Glutamatergic neuron (in vitro differentiated cells): ENCODE results near the gene EMC1. TPM values are rescaled to one million over a fixed set of nuclear protein-coding genes. Genes with fewer than 3 reads are reported as not detected.
"Not testable (repeated sequence)": the region's sequence is repeated elsewhere in the genome, so short reads cannot be mapped to it uniquely, and the experiment has no call there.

ENCODE experiments used
- DNase-seq: peaks from one replicate; pipeline ENCODE4 v3.0.0; 2022
- H3K27ac Mint-ChIP-seq: one replicate; pipeline ENCODE4 v1.8.0; 2020; ENCODE audit warnings: mild to moderate bottlenecking, mixed read lengths, inconsistent platforms; ENCODE audit not compliant: unreplicated experiment
- H3K27me3 Mint-ChIP-seq: one replicate; pipeline ENCODE4 v1.8.0; 2020; ENCODE audit warnings: mild to moderate bottlenecking, moderate library complexity, mixed read lengths, inconsistent platforms; ENCODE audit not compliant: unreplicated experiment
- H3K36me3 Mint-ChIP-seq: one replicate; pipeline ENCODE4 v1.8.0; 2020; ENCODE audit warnings: mild to moderate bottlenecking, mixed read lengths, inconsistent platforms; ENCODE audit not compliant: unreplicated experiment
- H3K4me1 Mint-ChIP-seq: one replicate; pipeline ENCODE4 v1.8.0; 2020; ENCODE audit warnings: mild to moderate bottlenecking, low read depth, mixed read lengths, inconsistent platforms; ENCODE audit not compliant: unreplicated experiment
- H3K4me3 Mint-ChIP-seq: one replicate; pipeline ENCODE4 v1.8.0; 2020; ENCODE audit warnings: mild to moderate bottlenecking, mixed read lengths, inconsistent platforms; ENCODE audit not compliant: unreplicated experiment
- H3K9me3 Mint-ChIP-seq: one replicate; pipeline ENCODE4 v1.8.0; 2020; ENCODE audit warnings: mild to moderate bottlenecking, moderate library complexity, mixed read lengths, inconsistent platforms; ENCODE audit not compliant: unreplicated experiment
- total RNA-seq: library from RNA; stranded (reverse); fragmentation: NEBNext Ultra II Directional; extraction: Animal tissue kit (Norgen Biotek cat#: 25700); gene quantifications from one replicate; pipeline ENCODE4 v1.2.1, GENCODE V29; 2021; ENCODE audit not compliant: unreplicated experiment
- TF ChIP-seq, protein P1 (sequence below): fragments of 200-600 bp; sonication (generic); IDR thresholded peaks from one replicate; pipeline ENCODE4 v1.5.0; 2021; ENCODE audit not compliant: partially characterized antibody, unreplicated experiment

Gene EMC1
- total RNA-seq, 1 donor from 2014 or later = 98.9 TPM

DNA sequence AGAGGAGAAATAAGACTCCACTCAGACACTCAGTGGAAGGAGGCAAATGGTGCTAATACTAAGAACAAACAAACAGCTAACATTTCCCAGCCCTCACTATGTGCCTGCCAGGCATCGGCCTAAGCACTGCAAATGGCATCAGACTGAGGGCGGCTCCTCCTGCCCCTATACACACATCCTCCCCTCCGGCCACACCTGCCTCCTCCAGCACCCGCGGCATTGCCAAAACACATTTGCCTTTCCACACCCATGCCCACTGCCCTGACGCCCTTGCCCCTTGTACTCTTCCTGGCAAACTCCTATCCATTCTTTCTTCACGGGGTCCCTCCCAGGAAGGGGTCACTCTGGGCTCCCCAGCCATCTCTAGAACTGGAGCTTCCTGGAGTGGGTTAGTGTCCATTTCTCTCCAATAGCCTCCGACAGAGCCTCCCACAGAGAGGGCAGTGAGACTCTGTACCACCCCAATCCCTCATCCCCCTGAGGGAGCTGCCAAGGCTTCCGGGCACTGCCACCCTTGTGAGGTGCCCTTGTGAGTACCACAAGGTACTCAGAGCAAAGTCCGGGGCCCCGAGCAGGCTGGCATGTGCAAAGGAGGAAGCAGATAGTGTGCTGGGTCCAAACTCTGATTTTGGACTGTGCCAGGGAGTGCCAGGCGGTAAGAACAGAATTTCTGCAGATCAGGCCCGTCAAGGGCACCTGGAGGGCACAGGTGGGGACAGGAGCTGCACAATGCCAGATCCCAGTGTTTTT, 36.3 kb upstream of the EMC1 start:
- H3K9me3 Mint-ChIP-seq = peaks cover 5% of the 10 kb centered on the region
- TF ChIP-seq, protein P1, sequence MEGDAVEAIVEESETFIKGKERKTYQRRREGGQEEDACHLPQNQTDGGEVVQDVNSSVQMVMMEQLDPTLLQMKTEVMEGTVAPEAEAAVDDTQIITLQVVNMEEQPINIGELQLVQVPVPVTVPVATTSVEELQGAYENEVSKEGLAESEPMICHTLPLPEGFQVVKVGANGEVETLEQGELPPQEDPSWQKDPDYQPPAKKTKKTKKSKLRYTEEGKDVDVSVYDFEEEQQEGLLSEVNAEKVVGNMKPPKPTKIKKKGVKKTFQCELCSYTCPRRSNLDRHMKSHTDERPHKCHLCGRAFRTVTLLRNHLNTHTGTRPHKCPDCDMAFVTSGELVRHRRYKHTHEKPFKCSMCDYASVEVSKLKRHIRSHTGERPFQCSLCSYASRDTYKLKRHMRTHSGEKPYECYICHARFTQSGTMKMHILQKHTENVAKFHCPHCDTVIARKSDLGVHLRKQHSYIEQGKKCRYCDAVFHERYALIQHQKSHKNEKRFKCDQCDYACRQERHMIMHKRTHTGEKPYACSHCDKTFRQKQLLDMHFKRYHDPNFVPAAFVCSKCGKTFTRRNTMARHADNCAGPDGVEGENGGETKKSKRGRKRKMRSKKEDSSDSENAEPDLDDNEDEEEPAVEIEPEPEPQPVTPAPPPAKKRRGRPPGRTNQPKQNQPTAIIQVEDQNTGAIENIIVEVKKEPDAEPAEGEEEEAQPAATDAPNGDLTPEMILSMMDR = no peak
- H3K4me3 Mint-ChIP-seq = peak overlapping the region; percentile 28
- H3K4me1 Mint-ChIP-seq = no peaks in the 10 kb centered on the region
- no peak for DNase-seq
- H3K27me3 Mint-ChIP-seq = peaks cover 16% of the 10 kb centered on the region
- peaks cover 18% of the 10 kb centered on the region for H3K36me3 Mint-ChIP-seq
- H3K27ac Mint-ChIP-seq = no peak overlapping the region

DNA sequence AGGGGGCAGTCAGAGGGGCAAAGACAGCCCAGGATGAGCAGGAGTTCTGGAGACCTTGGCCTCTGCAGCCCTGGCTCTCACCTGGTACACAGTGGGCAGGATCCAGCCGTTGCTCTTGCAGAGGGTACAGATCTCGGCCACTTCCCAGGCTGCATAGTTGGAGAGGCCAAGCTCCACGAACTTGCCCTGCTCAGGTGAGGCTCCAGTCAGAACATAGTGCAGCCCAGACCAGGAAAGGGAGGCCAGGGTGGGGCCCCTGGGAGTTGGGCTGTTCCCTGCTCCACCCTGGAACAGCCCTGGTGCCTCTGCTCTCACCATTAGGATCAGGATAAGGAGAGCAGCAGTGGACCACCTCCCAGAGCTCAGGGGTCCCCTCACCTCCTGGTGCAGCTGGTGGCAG, 34.5 kb upstream of the EMC1 start:
- not testable (repeated sequence) for H3K36me3 Mint-ChIP-seq, H3K27ac Mint-ChIP-seq, DNase-seq, H3K4me3 Mint-ChIP-seq, H3K4me1 Mint-ChIP-seq, H3K9me3 Mint-ChIP-seq
- H3K27me3 Mint-ChIP-seq = peaks cover 16% of the 10 kb centered on the region

DNA sequence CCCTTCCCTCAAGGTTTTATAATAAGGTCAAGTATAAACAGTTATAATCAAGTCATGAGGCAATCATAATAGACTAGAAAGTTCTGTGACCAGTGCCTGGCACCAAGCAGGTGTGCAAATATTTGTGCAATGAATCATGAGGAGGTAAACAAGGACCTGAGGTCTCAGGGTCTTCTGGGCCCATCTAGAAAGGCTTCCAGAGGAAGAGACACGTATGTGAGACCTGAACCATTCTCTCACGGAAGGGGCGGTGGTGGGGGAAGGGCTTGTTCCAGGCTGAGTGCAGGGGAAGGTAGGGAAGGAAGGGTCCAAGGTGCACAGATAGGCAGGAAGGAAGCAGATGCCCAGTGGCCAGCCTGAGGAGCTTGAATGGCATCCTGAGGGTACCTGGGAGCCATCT, 34.0 kb upstream of the EMC1 start:
- H3K9me3 Mint-ChIP-seq, H3K36me3 Mint-ChIP-seq, H3K27ac Mint-ChIP-seq, DNase-seq, H3K4me3 Mint-ChIP-seq, H3K4me1 Mint-ChIP-seq: not testable (repeated sequence)
- peaks cover 16% of the 10 kb centered on the region for H3K27me3 Mint-ChIP-seq

DNA sequence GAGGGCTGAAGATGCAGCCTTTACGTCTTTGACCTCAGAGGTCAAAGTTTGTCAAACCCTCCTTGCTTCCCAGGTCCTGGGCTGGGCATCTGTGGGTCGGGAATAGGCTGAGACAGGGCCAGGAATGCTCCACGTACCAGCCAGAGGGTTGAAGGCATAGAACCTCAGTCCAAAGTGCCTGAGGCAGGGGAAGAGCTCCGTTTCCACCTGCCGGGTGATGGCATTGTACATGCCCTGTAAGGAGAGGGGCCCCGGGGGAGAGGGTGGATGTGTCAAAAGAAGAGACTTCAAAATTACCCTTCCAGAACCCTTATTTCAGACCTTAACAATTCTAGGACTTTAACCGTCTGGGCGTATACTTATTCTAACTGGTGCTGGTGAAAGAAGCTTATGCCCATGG, 33.6 kb upstream of the EMC1 start:
- Mint-ChIP-seq H3K27ac (no peak overlapping the region), H3K9me3 (peaks cover 5% of the 10 kb centered on the region), H3K27me3 (peaks cover 16% of the 10 kb centered on the region), H3K4me1 (no peaks in the 10 kb centered on the region), H3K36me3 (peaks cover 6% of the 10 kb centered on the region), H3K4me3 (no peak overlapping the region)
- TF ChIP-seq, protein P1 = no peak
- no peak for DNase-seq

DNA sequence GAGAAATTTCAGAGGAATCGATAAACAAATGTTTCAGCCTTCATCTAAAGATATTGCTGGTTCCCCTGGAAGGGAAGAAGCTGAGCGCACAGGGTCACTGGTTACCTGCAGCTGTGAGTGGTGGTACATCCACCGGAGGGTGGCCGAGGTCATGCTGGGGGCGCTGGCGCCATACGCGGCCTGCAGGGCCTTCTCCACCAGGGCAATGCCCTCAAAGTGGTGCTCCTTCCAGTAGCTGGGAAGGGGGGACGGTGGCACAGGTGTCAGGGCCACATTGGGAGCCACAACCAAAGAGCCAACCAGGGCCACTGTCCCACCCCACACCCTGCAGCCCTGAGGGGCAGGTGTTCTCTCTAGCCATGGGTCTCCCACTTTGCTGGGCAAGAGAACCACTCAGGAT, 32.6 kb upstream of the EMC1 start:
- Mint-ChIP-seq H3K27me3 (peaks cover 13% of the 10 kb centered on the region), H3K36me3 (no peaks in the 10 kb centered on the region), H3K27ac (no peak overlapping the region), H3K9me3 (peaks cover 5% of the 10 kb centered on the region), H3K4me1 (no peaks in the 10 kb centered on the region), H3K4me3 (no peak overlapping the region)
- DNase-seq = no peak
- TF ChIP-seq, protein P1 = no peak

DNA sequence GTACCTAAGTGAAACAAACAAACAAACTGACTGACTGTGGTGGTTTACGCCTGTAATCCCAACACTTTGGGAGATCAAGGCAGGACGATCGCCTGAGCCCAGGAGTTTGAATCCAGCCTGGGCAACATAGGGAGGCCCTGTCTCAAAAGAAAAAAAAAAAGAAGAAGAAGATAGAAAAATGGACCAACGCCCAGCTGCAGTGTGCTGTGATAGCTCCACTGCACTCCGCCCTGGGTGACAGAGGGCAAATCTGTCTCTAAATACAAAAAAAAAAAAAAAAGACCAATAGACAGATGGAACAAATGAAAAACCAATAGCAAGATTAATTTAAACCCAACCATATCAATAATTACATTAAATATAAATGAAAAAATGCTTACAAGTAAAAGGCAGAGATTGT, 23.3 kb upstream of the EMC1 start:
- Mint-ChIP-seq H3K4me1 (no peaks in the 10 kb centered on the region), H3K9me3 (peaks cover 5% of the 10 kb centered on the region), H3K4me3 (no peak overlapping the region), H3K27ac (no peak overlapping the region), H3K36me3 (peaks cover 10% of the 10 kb centered on the region), H3K27me3 (peaks cover 3% of the 10 kb centered on the region)
- DNase-seq = no peak
- TF ChIP-seq, protein P1 = no peak

DNA sequence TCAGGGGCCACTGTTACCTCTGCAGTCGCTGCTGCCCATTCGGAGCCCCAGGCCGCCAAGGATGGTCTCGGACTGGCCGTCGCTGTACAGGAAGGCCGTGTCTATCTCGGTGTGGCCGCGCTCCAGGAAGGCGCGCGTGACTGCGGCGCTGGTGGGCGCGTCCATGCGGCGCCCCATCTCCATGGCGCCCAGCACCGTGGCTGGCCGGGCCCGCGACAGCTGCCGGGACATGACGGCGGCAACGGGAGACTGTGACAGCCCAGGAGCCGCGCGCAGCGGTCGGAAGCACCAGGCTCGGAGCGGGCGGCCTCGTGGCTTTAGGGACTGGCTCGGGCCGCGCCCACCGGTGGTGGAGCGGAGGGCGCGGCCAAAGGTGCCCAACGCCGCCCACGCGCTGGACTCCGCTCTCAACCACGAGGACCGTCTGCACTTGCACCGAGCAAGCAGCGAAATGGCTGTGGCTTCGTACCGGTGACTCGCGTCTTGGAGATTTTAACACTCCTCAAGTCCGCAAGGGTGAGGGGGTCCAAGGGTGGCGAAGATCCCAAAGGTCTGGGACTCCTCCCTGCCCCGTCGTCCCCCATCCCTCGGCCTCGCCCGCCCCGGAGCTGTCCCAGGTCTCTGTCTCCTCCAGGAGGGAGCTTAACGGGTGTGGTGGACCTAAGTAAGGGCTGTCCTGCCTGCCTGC, 22.7 kb upstream of the EMC1 start:
- H3K36me3 Mint-ChIP-seq = peaks cover 10% of the 10 kb centered on the region
- not testable (repeated sequence) for H3K27ac Mint-ChIP-seq, H3K4me1 Mint-ChIP-seq, H3K27me3 Mint-ChIP-seq, H3K9me3 Mint-ChIP-seq, H3K4me3 Mint-ChIP-seq, DNase-seq
